ENCODE results near the gene RNF121. TPM values are rescaled to one million over a fixed set of nuclear protein-coding genes. Genes with fewer than 3 reads are reported as not detected.

The RNF121 gene
- total and polyA plus RNA-seq, 2 of the 8 experiments (the other 6 are each of a cell fraction or from before 2014, with no cell fraction given) = 39.7 to 51.6 TPM

DNA sequence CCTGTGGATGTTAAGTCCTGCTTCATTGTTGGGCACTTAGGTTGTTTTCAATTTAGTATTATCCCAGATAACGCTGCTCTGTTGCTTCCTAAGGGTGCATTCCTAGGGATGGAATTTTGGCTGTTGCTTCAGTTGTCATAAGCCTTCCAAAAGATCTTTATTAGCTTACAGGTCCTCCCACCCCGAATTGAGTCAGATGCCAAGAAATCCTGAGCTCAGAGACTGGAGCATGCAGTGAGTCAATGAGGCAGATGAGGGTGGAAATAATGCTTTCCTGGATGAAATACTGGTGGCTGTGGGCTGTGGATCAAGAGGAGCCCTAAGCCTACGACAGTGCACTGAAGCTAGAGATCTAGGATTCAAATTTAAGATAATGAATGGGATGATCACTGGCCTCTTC is 59.2 kb downstream of the RNF121 start:
- Histone ChIP-seq H2BK20ac (ENCODE audit: low read length) (no peak overlapping the region), H3K23ac (ENCODE audit: insufficient read length) (no peak overlapping the region), H3K56ac (replicated peaks; ENCODE audit: insufficient read length, low read depth, low read length) (no peak overlapping the region), H3K9ac (replicated peaks in 1 of 4; ENCODE audit: extremely low read depth in 1 of 4, low read depth in 3 of 4, low read length in 3 of 4) (no peak overlapping the region), H3K4ac (replicated peaks; ENCODE audit: insufficient read length, low read depth, low read length) (no peak overlapping the region), H3K4me1 (replicated peaks in 1 of 4; ENCODE audit: control insufficient read depth in 3 of 4, insufficient read depth in 4 of 4, low read length in 3 of 4) (no peaks in the 10 kb centered on the region), H4K91ac (replicated peaks; ENCODE audit: insufficient read length, low read length) (no peak overlapping the region), H2BK5ac (ENCODE audit: low read depth, low read length) (no peak overlapping the region), H2AK5ac (ENCODE audit: low read depth, low read length) (no peak overlapping the region), H3K79me1 (ENCODE audit: low read depth, low read length) (no peaks in the 10 kb centered on the region), H3K36me3 (ENCODE audit: control insufficient read depth in 2 of 4, insufficient read depth in 4 of 4, low read length in 3 of 4) (peaks cover 7 to 22% (median 12%) of the 10 kb centered on the region in 4 experiments), H3K23me2 (ENCODE audit: low read depth, low read length) (no peaks in the 10 kb centered on the region), H2BK12ac (ENCODE audit: low read depth, low read length) (no peak overlapping the region), H3K4me3 (ENCODE audit: extremely low read depth in 1 of 4, insufficient read depth in 2 of 4, low read depth in 3 of 4, low read length in 4 of 4) (no peak overlapping the region), H2AFZ (ENCODE audit: low read length) (no peak overlapping the region), H4K20me1 (replicated peaks in 1 of 2; ENCODE audit: control insufficient read depth in 1 of 2, insufficient read depth in 2 of 2, low read length in 2 of 2) (peaks cover 0 to 3% of the 10 kb centered on the region in 2 experiments), H3K4me2 (ENCODE audit: insufficient read depth in 1 of 2, low read depth in 2 of 2, low read length in 2 of 2) (no peak overlapping the region), H4K8ac (ENCODE audit: extremely low read depth, insufficient read depth, low read length) (no peak overlapping the region), H3K18ac (ENCODE audit: extremely low read depth, low read length) (no peak overlapping the region), H3K9me3 (ENCODE audit: insufficient read depth in 2 of 2, low read depth in 1 of 2, low read length in 1 of 2) (no peaks in the 10 kb centered on the region), H3K27ac (ENCODE audit: low read depth, low read length) (no peak overlapping the region), H4K5ac (ENCODE audit: insufficient read length, low read depth, low read length) (no peak overlapping the region), H2BK15ac (ENCODE audit: low read length) (no peak overlapping the region), H3K14ac (ENCODE audit: insufficient read length) (no peak overlapping the region), H3K27me3 (replicated peaks in 1 of 4; ENCODE audit: control insufficient read depth in 3 of 4, extremely low read depth in 1 of 4, insufficient read depth in 3 of 4, low read length in 3 of 4) (no peaks in the 10 kb centered on the region), H2BK120ac (replicated peaks; ENCODE audit: low read depth, low read length) (no peak overlapping the region), H3K79me2 (ENCODE audit: control insufficient read depth in 1 of 2, insufficient read depth in 2 of 2, low read length in 2 of 2) (no peaks in the 10 kb centered on the region)
- FAIRE-seq (no peak), DNase-seq (ENCODE audit: low read depth in 1 of 2, low spot score in 2 of 2) (no peak)
- ChIA-PET POLR2A (ENCODE audit: partially characterized antibody) (interaction anchor here (0.6 to 1.5 kb wide), 4 partner anchors 9 to 34 kb away, joined by 3 to 5 read pairs (median 3); partner anchors contain the start of gene IL18BP), CTCF (ENCODE audit: partially characterized antibody) (interaction anchor here (1.1 to 5.4 kb wide), 6 partner anchors 10 to 56 kb away, joined by 3 to 54 read pairs (median 5); no protein-coding TSS in a partner anchor)
- TF ChIP-seq TAF7 (optimal IDR thresholded peaks at IDR 0.05; ENCODE audit: borderline replicate concordance, low read depth, low read length) = no peak
- TF ChIP-seq BCL11A (IDR thresholded peaks at IDR 0.05; ENCODE audit: low read depth in 2 of 2, low read length in 2 of 2) = no peak
- TF ChIP-seq CBX8 (IDR thresholded peaks at IDR 0.05; ENCODE audit: borderline replicate concordance, low read depth, low read length) = no peak
- no peak for TF ChIP-seq NANOG (IDR thresholded peaks at IDR 0.05; ENCODE audit: insufficient read depth, low read depth, low read length, poor library complexity, severe bottlenecking)
- WGBS, 2 experiments (ENCODE audit: extremely low coverage in 1 of 2, insufficient coverage in 1 of 2, insufficient read length in 1 of 2, insufficient replicate concordance in 2 of 2, low coverage in 1 of 2, low lambda C conversion rate in 2 of 2, missing lambda C conversion rate in 1 of 2) = 93% methylated on average over 3 of the region's 3 CpGs; no CpG with 5 or more reads in 1 of the 2 experiments

Measured in H1 (cell line).